Measurements from ENCODE around the gene ZNF358.

The ZNF358 gene

DNA sequence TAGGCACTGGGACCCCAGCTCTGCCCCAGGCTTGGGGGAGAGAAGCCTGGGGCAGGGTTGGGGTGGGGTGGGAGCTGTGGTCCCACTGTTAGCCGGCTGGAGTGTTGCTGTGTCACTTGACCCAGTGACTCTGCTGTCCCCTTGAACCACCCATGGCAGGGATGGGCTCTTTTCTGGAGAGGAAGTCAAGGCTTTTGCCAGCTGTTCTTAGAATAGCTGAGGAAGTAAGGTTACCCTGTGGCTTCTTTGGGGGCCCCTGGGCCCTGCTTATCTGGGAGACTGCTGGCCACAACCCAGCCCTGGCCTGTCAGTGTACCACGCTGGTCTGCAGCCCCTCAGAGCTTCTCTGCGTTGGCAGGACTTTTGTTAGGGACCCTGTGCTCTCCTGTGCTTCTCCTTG is 28.7 kb downstream of the ZNF358 start:
- Histone ChIP-seq H3K27ac (ENCODE audit: poor library complexity, severe bottlenecking) (no peak overlapping the region), H3K4me3 (ENCODE audit: severe bottlenecking) (no peak overlapping the region), H3K4me1 (ENCODE audit: insufficient read depth, poor library complexity, severe bottlenecking) (no peaks in the 10 kb centered on the region), H3K9me3 (ENCODE audit: severe bottlenecking) (no peaks in the 10 kb centered on the region), H3K27me3 (ENCODE audit: insufficient read depth, poor library complexity, severe bottlenecking) (no peaks in the 10 kb centered on the region), H3K36me3 (ENCODE audit: low read depth) (peaks cover 27% of the 10 kb centered on the region)
- ATAC-seq (ENCODE audit: low read depth), result no peak
- no peak for DNase-seq (ENCODE audit: low spot score)
- TF ChIP-seq, protein P1, sequence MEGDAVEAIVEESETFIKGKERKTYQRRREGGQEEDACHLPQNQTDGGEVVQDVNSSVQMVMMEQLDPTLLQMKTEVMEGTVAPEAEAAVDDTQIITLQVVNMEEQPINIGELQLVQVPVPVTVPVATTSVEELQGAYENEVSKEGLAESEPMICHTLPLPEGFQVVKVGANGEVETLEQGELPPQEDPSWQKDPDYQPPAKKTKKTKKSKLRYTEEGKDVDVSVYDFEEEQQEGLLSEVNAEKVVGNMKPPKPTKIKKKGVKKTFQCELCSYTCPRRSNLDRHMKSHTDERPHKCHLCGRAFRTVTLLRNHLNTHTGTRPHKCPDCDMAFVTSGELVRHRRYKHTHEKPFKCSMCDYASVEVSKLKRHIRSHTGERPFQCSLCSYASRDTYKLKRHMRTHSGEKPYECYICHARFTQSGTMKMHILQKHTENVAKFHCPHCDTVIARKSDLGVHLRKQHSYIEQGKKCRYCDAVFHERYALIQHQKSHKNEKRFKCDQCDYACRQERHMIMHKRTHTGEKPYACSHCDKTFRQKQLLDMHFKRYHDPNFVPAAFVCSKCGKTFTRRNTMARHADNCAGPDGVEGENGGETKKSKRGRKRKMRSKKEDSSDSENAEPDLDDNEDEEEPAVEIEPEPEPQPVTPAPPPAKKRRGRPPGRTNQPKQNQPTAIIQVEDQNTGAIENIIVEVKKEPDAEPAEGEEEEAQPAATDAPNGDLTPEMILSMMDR (IDR thresholded peaks at IDR 0.05; ENCODE audit: poor library complexity, severe bottlenecking), result no peak

DNA sequence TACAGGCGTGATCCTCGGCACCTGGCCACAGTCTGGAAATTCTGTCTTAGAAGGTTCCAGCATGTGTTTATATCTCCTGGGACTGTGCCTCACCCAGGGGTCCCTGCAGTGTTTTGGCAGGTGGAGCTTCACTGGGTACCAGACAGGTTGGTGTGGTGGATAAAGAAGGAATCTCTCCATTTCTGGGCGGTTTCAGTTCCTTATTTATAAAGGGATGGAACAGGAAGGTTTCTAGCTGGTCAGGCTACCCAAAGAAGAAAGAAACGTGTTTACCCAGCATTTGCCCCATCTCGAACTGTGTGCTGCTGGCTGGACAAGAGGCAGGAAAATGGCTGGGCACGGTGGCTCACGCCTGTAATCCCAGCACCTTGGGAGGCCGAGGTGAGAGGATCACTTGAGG is 29.4 kb downstream of the ZNF358 start:
- TF ChIP-seq, protein P1 (IDR thresholded peaks at IDR 0.05; ENCODE audit: poor library complexity, severe bottlenecking), result no peak
- Histone ChIP-seq H3K9me3 (ENCODE audit: severe bottlenecking) (no peaks in the 10 kb centered on the region), H3K4me1 (ENCODE audit: insufficient read depth, poor library complexity, severe bottlenecking) (no peaks in the 10 kb centered on the region), H3K36me3 (ENCODE audit: low read depth) (peaks cover 27% of the 10 kb centered on the region), H3K27ac (ENCODE audit: poor library complexity, severe bottlenecking) (no peak overlapping the region), H3K27me3 (ENCODE audit: insufficient read depth, poor library complexity, severe bottlenecking) (no peaks in the 10 kb centered on the region), H3K4me3 (ENCODE audit: severe bottlenecking) (no peak overlapping the region)
- DNase-seq (ENCODE audit: low spot score) (no peak), ATAC-seq (ENCODE audit: low read depth) (no peak)

DNA sequence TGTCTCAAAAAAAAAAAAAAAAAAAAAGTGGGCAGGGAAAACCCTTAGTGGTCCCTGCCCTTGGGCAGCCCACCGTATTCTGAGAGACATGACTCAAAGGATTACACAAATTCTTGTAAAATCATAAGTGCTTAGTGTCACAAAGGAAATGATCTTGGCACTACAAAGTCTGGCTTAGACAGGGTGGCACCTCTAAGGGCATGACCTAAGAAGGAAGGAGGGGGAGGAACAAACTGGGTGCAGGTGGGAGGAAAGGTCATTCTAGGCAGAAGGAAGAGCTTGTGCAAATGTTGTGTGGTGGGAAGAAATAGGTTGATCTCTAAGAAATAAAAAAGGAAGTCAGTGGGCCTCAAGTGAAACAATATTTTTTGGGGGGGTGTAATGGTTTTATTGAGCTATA is 30.0 kb downstream of the ZNF358 start:
- Histone ChIP-seq H3K36me3 (ENCODE audit: low read depth) (peaks cover 21% of the 10 kb centered on the region), H3K4me3 (ENCODE audit: severe bottlenecking) (no peak overlapping the region)

DNA sequence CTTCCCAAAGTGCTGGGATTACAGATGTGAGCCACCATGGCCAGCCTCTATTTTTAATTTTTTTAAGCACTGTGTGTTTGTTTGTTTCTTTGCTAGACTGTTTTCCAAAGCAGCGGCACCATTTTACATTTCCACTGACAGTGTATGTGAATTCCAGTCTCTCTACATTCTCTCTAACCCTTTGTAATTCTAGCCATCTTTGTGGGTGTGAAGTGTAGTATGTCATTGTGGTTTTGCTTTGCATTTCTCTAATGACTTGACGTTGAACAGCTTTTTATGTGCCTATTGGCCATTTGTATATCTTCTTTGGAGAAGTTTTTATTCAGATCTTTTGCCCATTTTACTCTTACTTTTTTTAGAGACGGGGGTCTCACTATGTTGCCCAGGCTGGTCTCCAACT is 31.3 kb downstream of the ZNF358 start:
- no peaks in the 10 kb centered on the region for H3K27me3 ChIP-seq (ENCODE audit: insufficient read depth, poor library complexity, severe bottlenecking)
- H3K4me1 ChIP-seq (ENCODE audit: insufficient read depth, poor library complexity, severe bottlenecking), result no peaks in the 10 kb centered on the region
- H3K4me3 ChIP-seq (ENCODE audit: severe bottlenecking), result no peak overlapping the region
- DNase-seq (ENCODE audit: low spot score) (no peak), ATAC-seq (ENCODE audit: low read depth) (no peak)
- peaks cover 14% of the 10 kb centered on the region for H3K36me3 ChIP-seq (ENCODE audit: low read depth)
- no peak overlapping the region for H3K27ac ChIP-seq (ENCODE audit: poor library complexity, severe bottlenecking)
- TF ChIP-seq, protein P1 (IDR thresholded peaks at IDR 0.05; ENCODE audit: poor library complexity, severe bottlenecking), result no peak
- H3K9me3 ChIP-seq (ENCODE audit: severe bottlenecking), result no peaks in the 10 kb centered on the region

More for the DNA sequence above, 30.0 kb downstream of the ZNF358 start:
- TF ChIP-seq, protein P1 (IDR thresholded peaks at IDR 0.05; ENCODE audit: poor library complexity, severe bottlenecking), result no peak
- no peaks in the 10 kb centered on the region for H3K27me3 ChIP-seq (ENCODE audit: insufficient read depth, poor library complexity, severe bottlenecking)
- no peak for ATAC-seq (ENCODE audit: low read depth)
- H3K27ac ChIP-seq (ENCODE audit: poor library complexity, severe bottlenecking), result no peak overlapping the region
- H3K9me3 ChIP-seq (ENCODE audit: severe bottlenecking), result no peaks in the 10 kb centered on the region
- no peak for DNase-seq (ENCODE audit: low spot score)
- no peaks in the 10 kb centered on the region for H3K4me1 ChIP-seq (ENCODE audit: insufficient read depth, poor library complexity, severe bottlenecking)

DNA sequence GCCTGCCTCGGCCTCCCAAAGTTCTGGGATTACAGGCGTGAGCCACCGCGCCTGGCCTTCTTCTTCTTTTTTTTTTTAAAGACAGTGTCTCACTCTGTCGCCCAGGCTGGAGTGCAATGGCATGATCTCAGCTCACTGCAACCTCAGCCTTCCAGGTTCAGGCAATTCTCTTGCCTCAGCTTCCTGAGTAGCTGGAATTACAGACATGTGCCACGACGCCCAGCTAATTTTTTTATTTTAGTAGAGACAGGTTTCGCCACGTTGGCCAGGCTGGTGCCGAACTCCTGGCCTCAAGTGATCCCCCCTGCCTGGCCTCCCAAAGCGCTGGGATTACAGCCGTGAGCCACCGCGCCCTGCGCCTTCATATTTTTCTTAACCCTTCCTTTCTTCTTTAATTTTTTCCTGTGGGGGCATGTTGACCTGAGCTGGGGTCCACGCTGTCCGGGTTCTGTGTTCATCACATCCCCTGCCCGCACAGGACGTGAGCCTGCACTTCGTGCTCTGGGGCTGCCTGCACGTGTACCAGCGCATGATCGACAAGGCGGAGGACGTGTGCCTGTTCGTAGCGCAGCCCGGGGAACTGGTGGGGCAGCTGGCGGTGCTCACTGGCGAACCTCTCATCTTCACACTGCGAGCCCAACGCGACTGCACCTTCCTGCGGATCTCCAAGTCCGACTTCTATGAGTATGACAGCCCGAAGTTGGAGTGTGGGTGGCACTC is 33.7 kb downstream of the ZNF358 start:
- DNase-seq (ENCODE audit: low spot score) (no peak), ATAC-seq (ENCODE audit: low read depth) (no peak)
- TF ChIP-seq, protein P1 (IDR thresholded peaks at IDR 0.05; ENCODE audit: poor library complexity, severe bottlenecking), result no peak

More for the DNA sequence above, 33.7 kb downstream of the ZNF358 start:
- H3K27ac ChIP-seq (ENCODE audit: poor library complexity, severe bottlenecking), result no peak overlapping the region
- no peaks in the 10 kb centered on the region for H3K9me3 ChIP-seq (ENCODE audit: severe bottlenecking)
- peaks cover 4% of the 10 kb centered on the region; the same call in 1 of the 2 replicates for H3K36me3 ChIP-seq (ENCODE audit: low read depth)
- no peaks in the 10 kb centered on the region for H3K27me3 ChIP-seq (ENCODE audit: insufficient read depth, poor library complexity, severe bottlenecking)
- no peak overlapping the region for H3K4me3 ChIP-seq (ENCODE audit: severe bottlenecking)
- no peaks in the 10 kb centered on the region for H3K4me1 ChIP-seq (ENCODE audit: insufficient read depth, poor library complexity, severe bottlenecking)
